Pulmonary artery endothelial cell (primary cell): ENCODE results near the gene FBXO30. TPM values are rescaled to one million over a fixed set of nuclear protein-coding genes. Genes with fewer than 3 reads are reported as not detected.

Experiments
- DNase-seq: peaks from one replicate; pipeline ENCODE4 v3.0.0-alpha.2; 2011; ENCODE audit warnings: low read depth, low spot score
- total RNA-seq: library from RNA; depleted of rRNA; stranded (reverse); fragments of >200 nt; gene quantifications from 2 replicates; pipeline ENCODE4 v1.2.3, GENCODE V29; 2014

FBXO30 gene
- total RNA-seq, 1 donor from 2014 or later, result 16.4 TPM

DNA sequence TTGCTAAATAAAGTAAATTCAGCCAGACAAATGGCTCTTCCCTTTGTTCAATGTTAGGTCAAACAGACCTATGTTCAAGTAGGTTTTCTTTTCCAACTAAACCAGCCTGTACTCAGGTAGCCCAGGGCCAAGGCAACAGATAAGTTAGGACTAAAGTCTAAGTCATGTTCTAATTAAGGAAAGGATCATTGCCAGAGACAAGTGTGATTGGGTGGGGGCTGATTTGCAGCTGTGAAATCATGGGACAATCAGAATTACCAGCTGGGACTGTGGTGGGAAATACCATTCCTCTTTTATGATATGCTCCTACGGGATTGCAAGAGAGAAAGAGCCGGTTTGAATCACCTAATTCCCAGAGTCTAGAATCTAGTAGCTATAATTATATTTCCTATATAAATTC is 4.2 kb upstream of the FBXO30 start:
- no peak for DNase-seq

DNA sequence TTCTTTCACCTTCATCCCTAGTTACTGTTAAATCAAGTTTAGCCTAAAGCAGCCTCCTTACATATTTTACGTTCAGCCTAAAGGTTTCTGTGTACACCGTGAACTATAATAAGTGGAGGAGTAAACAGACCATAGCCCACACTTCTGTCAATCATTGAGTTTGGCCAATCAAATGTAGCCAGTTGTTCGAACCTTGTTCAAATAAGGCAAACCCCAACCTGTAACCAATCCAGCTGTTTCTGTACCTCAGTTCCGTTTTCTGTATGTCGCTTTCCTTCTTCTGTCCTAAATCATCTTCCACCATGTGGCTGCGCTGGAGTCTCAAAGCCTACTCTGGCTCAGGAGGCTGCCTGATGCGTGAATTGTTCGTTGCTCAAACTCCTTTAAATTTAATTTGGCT is 1.8 kb upstream of the FBXO30 start:
- DNase-seq, result no peak

DNA sequence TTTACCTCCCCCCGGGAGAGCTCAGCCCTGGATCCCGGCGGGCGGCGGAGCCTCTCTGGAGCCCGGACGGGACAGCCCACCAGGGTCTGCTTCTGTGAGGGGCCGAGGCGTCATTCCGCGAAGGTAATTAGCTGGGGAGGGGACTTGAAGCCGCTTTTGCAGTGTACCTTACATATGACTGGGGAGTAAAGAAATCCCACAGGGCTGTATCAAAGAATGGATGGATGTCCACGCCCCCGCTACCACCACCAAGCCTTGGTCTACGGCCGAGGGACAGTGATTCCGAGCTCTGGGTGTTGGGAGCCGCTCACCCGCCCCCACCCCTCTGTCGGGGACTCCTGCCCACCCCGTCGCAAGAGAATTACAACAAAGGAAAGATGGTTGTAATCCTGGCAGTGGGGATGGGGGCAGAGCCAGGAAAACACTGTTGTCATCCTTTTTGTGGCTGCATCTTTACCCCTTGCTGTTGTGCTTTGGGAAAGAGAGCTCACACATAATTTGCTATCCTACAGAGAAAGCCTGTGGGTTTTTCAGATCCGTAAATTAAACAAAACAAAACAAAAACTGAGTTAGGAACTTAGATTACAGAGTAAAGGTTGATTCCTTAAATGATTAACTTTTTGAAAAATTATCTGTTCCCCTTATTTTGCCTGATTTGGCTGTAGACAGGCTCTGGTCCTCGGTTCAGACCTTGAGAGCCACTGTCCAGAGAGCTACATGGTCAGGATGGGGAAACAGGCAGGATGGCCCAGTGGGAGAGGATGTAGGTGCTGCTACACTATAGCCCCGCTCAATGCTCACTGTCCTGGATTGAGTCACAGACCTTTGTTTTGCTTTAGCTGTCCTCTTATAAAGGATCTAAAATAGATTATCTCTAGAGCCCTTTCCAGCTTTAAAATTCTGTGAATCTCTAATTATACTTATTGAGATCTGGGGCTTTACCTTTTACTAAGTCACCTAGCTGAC is 997 bp upstream of the FBXO30 start:
- no peak for DNase-seq

DNA sequence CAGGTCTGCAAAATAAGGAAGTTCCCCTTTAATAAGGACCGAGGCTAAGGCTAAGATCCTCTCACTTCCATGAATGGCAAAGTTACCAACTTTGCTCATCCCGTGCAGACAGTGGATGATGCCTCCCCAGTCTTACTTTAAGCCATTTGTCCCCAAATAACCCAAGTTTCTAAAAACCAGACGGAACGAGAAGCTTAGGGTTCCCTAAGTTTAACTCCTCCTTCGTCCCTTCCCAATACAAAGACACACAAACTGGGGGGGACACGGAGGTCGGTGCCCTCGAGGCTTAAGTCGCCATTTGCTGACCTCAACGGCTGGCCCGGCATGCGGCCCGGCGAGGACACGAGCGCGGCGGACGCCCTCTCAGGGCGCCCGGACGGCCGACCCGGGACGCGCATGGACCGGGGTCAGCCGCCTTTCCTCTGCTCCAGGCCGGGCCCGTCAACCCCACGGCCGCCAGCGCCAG is 527 bp downstream of the FBXO30 start:
- no peak for DNase-seq

DNA sequence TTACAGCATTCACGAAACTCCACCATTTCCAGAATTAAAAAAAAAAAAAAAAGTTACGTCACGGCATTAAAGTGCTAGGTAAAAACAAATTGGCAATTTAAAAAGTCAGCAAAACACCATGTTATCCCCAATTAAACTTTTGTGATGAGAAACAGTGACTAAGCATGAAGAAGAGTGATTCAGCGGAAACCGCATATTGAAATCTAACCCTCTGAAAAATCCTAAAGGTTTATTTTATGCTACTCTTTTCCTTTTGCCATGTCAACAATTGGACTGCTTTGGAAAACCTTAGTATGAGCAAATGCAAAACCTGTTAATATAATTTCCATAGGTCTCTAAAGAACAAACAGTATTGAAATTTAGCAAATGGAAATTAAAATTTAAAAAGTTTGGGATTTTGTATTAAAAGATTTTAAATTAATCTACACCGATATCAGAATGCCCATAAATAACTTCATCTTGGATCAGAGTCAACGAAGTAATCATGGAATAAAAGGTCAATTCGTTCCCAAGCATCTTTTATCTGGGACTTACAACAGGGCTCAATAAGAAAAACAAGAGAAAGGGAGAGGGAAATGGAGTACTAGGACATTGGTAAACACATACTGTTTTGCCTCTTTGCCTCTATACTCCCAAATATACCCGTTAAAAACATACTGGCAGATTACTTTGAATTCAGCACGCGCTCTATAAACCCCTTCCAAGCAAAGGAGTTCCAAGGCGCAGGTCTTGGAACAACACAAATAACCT is 1.1 kb downstream of the FBXO30 start:
- no peak for DNase-seq

DNA sequence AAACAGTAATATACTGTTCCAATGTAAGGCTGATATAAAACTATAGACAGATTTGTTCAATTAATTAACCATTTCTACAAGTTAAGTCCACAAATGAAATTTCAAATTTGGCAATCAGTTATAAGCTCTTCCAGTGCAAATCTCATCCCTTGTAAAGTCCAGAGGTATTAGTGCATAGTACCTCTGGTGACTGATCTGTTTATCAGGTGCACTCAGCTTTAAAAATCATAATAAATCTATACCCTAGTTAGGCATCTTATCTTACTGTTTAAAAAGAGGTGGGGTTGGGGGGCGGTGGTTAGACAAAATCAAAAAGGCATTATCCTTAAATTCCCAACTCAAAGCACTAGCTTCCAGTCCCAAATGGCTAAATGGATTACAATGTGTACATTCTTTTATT is 2.9 kb downstream of the FBXO30 start:
- DNase-seq, result no peak

DNA sequence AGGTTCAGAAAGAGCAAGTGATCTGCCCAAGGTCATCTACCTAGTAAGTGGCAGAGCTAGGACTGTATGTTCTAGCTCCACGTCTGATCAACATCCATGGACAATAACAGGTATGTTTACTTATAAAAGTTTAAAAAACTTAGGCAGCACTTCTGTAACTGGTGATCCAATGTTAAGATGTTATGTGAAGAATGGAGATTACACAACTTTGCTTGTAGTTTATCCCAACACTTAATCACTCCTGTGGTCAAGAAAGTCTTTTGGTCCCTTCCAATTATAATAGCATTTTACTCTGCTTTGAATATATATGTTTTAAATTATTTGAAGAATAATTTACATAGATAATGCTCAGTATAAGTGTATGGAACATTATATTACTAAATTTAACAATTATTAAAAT is 4.8 kb downstream of the FBXO30 start:
- no peak for DNase-seq

DNA sequence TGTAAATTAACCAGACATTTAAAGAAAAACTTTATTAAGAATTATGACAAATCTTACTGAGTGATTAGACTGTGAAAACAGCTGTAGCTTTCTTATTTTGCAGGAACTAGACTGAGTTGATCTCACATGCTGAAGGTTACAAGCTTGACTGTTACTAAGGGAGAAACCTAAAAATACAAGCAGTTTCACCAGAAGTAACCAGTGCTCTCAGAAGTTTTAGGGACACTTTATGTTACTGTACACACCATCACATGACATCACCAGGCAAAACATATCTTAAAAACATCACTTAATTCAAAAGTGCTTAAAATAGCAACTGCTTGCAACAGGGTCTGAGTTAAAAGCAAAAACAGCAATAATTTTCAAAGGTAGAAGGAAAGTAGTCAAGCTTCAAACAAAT is 5.4 kb downstream of the FBXO30 start:
- no peak for DNase-seq

DNA sequence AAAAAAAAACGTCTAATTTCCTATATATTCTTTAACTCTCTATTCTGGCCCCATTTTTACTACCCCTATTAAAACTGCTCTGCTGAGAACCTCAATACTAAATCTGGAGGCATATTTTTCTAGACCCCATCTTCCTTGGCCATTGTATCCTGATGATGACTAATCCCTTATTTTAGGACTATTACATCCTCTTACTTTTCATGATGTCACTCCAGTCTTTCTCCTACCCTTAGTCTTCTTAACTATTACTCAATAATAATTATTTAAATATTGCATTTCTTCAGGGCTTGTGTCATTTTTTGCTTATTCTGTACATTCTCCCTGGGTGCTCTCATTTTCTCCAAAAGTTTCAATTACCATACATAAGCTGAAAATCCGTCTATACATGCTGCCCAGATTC is 6.4 kb downstream of the FBXO30 start:
- DNase-seq, result no peak

DNA sequence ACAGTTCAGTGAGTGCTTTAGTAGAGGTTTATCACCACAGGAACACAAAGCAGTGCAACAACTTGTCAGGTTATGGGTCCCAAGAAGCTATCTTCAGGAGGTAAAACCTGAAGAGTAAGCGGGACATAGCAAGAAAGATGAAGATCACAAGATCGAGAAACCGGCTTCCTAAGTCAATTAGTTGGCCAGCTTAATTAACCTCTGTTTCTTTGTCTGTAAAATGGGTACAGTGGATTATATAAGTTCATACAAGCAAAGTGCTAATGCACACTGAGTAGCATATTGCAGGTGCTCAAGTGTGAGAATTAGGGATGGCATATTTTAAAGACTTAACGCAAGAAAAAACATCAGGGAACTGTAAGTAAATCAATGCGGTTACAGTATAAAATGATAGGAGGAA is 12.5 kb downstream of the FBXO30 start:
- DNase-seq, result no peak

DNA sequence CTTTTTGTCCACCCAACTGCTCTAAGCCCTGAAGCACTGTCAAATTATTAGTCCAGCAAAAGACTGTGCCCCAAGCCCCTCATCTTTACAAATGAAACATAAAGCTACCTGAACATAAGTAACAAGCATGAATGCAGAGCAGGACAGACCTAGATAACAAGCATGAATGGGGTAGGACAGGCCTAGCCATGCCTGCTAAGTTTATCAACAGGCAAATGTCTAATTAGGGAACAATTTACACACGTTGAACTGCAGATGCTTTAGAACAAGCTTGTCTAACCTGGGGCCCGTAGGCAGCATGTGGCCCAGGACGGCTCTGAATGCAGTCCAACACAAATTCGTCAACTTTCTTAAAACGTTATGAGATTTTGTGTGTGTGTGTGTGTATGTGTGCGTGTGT is 13.6 kb downstream of the FBXO30 start:
- DNase-seq, result no peak

DNA sequence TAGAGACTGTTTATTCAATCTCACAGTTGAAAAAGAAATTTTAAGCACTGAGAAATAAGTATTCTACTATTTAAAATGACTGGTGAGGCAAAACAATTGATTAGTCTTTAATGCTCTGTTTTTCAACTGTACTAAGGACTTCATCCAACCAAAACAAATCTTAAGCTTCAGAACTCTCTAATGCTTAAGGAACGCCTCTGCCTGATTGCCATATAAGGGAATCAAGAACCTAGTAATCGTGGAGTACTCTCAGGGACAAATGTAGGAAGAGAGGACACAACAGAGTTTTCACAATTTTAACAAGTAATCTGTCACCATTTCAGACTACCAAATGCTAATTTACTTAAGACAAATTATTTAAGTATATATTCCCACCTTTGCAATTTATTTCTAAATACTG is 16.1 kb downstream of the FBXO30 start:
- DNase-seq, result no peak

DNA sequence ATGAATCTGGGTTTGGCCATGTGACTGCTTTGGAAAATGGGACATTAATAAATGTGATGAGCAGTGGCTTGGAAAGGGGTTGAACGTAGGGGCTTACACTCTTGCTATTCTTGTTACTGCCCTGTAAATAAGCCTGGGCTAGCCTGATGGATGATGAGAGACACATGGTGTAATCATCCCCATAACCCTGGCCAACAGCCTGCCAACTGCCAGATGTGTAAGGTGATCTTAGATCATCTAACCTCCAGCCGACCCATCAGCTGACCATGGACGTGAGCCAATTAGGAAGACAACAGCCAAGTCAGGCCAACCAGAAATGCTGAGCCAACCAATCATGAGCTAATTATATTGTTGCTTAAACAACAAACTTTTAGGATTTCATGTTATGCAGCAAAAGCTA is 25.2 kb downstream of the FBXO30 start:
- no peak for DNase-seq

DNA sequence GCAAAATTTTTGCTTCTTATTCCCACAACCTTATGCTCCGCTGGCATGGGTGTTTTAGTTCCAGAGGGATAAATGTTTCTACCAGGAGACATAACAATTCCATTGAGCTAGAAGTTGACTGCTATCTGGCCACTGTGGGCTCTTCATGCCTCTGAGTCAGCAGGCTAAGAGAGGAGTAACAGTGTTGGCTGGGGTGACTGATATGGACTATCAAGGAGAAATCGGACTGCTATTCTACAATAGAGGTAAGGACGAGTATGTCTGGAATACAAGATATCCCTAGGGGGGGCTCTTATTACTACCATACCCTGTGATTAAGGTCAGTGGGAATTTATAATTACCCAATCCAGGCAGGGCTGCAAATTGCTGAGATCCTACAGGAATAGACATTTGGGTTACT is 26.9 kb downstream of the FBXO30 start:
- no peak for DNase-seq

DNA sequence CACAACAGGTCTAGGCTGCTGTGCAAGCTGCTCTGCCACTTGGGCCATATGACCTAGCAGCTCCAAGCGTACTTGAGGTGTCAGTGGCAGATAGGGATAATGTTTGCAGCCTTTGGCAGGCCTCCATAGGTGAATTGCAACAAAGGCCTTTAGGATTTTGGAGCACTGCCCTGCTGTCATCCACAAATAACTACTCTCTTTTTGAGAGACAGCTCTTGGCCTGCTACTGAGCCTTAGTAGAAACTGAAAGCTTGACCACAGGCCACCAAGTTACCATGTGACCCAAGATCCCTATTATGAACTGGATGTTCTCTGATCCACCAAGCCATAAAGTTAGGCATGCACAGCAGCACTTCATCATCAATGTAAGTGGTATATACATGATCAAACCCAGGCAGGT is 29.9 kb downstream of the FBXO30 start:
- DNase-seq, result no peak

DNA sequence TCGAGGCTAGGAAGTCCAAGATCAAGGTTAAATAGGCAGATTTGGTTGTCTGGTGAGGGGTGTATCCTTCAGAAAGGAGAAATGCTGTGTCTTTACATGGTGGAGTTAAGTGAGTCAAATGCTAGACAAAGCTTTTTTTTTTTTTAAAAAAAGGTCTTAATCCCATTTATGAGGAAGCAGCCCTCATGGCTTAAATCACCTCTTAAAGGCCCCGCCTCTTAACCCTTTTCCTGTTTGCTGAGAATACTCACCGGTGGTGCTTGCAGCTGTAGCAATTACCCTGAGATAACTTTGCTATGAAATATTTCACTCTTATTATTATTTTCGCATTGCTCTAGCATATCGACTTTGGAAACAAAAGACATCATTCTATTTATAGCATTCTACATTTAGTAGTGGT is 30.8 kb downstream of the FBXO30 start:
- no peak for DNase-seq

DNA sequence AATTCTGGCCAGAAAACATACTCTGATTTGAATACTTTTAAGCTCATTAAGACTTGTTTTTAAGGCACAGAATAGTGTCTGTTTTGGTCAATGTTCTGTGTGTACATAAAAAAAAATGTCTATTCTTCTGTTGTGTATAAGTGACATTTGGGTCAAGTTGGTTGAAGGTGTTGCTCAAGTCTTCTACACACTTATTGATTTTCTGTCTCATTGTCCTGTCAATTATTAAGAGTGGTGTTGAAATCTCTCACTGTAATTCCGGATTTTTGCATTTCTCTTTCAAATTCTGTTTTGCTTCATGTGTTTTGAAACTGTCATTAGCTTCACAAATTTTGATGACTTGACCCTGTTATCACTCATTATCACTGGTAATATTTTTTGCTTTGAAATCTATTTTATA is 41.7 kb downstream of the FBXO30 start:
- no peak for DNase-seq

DNA sequence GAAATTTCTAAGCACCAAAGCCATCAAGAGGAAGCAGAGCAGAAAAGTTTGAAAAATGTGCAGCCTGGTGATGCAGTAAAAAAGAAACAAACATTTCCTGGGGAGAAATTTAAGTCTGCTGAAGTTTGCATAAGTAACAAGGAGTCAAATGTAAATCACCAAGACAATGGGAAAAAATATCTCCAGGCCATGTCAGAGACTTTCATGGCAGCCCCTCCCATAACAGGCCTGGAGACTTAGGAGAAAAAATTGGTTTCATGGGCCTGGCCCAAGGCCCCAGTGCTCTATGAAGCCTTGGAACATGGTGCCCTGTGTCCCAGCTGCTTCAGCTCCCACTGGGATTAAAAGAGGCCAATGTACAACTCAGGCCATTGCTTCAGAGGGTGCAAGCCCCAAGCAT is 49.1 kb downstream of the FBXO30 start:
- DNase-seq, result no peak

DNA sequence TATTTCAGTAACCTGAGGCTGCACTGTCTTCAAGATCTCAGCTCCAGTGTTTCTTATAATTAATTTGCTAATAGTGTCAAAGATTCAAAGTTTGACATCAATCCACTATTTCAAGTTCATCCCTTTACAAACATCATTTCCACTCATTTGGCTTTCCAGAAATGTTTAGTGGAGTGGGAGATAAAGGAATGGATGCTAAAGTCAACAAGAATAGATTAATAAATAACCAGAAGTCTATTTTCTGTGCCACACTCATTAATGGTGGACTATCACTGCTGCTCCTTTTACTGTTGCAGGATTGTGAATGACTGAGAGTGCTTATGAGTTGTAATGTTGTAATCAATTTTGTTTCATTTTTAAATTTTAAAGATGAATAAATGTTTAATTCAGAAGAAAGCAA is 50.9 kb downstream of the FBXO30 start:
- no peak for DNase-seq

DNA sequence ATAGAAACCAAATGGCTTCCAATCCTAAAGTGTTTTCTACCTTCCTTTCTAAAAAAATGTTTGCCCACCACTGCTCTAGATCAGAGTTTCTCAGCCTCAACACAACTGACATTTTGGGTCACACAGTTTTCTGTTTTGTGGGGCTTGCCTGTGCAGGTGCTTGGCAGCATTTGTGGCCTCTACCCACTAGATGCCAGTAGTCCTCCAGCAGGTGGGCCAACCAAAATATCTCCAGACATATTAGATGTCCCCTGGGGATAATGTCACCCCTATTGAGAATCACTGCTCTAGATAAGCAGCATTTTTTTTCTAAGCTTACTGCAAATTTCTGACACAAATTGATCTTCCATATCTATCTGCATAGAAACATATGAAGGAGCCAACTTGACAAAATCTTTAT is 53.0 kb downstream of the FBXO30 start:
- no peak for DNase-seq

DNA sequence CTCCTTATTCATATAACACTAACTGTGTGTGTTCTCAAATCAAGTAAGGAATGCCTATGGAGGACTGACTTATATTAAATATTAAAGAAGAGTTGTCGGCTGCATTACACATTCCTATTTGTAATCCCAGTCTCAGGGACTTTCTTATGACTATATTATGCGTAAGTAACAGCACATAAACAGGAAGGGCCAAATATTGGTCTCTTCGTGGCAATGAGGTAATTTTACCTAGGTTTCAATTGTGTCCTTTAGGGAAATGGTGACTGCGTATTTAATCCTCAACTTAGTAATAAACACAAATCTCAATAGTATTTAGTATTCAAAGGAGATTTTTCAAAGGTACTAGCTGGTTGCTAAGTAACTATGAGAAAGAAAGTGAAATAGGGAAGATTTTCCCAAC is 56.5 kb downstream of the FBXO30 start:
- no peak for DNase-seq

DNA sequence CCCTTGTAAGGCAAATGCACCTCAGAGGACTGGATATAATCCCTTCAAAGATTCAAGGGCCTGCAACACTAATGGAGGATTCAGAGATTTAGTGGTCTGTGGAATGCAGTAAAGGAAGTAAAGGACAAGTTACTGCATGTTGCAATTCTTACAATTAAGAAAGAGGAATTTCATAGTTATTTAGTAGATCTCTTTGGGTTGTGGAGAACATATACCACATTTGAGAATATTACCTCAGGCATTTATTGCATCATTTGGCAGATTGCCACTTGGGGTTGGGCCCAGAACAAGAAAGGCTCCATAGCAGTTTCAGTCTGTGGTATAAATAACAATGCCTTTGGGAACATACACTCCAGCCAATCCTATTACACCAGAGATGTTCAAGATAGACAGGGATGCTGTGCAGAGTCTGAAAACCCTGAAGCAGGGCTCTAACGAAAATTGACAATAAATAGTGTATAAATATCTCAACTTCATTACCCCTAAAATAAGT is 58.4 kb downstream of the FBXO30 start:
- no peak for DNase-seq

DNA sequence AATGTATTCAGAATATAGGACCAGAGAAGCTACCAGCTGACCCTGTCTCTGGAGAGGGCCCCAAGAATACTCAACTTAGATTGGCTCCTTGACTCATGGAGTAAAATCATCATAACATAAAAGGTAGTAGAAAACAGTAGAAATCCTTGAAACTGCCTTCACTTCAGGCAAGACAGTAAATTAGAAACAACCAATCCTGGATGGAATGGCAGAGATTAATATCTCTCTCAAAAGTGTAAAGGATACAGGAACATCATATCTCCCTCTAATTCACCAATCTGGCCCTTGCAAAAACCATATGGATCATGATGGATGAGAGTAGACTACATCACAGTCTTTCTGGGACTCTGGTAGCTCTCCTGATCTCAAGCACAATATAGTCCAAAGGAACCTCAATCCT is 58.9 kb downstream of the FBXO30 start:
- DNase-seq, result no peak
